GM18858 (cell line): ENCODE results near the gene PIN1.
"Not testable (repeated sequence)": the region's sequence is repeated elsewhere in the genome, so short reads cannot be mapped to it uniquely, and the experiment has no call there.

Source experiments
- ATAC-seq: cut with Tn5 transposase; IDR thresholded peaks from one replicate; pipeline ENCODE4 v1.9.1; 2021; ENCODE audit not compliant: unreplicated experiment

PIN1 gene

GRCh38 chr19:9818734-9819595 is 16.2 kb upstream of the PIN1 start, which contains the start of gene FBXL12:
Gene FBXL12 (minus strand): TSS chr19:9819079. CDS start chr19:9818813, 266 bp downstream.
- peak; percentile 61 for ATAC-seq

DNA sequence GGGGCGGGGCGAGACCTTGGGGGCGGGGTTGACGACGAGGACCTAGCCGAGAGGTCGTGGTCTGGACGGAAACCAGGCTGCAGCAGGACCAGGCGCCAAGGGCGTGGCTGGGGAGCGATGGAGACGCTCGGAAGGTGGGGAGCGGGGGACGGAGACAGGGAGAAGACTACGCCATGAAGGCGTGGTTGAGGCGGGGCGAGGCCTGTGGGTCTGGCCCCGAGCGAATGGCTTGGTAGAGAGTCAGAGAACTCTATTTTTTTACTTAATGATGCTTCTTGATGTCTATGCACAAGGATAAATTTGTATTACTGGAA is 15.6 kb upstream of the PIN1 start:
- ATAC-seq: no peak

DNA sequence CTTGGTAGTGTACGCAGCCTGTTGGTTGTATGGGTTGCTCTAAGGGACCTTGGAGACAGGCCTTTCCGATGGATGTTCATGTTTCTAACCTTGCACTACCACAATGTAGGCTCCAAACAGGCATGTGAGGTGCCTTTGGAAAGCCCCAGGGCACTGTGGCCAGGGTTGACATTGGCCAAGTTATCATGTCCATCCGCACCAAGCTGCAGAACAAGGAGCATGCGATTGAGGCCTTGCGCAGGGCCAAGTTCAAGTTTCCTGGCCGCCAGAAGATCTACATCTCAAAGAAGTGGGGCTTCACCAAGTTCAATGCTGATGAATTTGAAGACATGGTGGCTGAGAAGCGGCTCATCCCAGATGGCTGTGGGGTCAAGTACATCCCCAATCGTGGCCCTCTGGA is 15.1 kb upstream of the PIN1 start:
- not testable (repeated sequence) for ATAC-seq

GRCh38 chr19:9823816-9824215 is 11.3 kb upstream of the PIN1 start:
- ATAC-seq: no peak

- ATAC-seq: peak; percentile 80
Observed at GRCh38 chr19:9827289-9828238, 7.6 kb upstream of the PIN1 start, which contains the start of gene UBL5. Gene UBL5 (plus strand): TSS chr19:9827918. CDS start chr19:9828338, 420 bp downstream.

DNA sequence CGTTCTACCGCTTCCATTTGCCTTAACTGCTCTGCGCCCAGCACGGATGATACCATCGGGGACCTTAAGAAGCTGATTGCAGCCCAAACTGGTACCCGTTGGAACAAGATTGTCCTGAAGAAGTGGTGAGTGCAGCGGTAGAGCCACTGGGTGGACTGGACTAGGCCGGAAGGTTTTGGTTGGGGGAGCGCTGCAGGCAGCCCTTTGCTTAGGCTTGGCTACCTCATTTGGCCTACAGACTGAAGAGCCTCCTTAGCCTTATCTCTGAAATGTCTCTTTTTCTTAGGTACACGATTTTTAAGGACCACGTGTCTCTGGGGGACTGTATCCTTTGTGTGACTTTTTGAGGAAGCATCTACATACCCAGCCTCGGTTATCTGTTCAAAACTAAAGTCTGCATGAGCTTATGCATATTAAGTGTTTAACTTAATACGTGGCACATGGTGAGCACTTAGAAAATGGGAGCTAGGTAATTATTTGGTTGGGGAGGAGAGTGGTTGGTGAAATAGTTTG is 6.5 kb upstream of the PIN1 start:
- ATAC-seq: no peak

DNA sequence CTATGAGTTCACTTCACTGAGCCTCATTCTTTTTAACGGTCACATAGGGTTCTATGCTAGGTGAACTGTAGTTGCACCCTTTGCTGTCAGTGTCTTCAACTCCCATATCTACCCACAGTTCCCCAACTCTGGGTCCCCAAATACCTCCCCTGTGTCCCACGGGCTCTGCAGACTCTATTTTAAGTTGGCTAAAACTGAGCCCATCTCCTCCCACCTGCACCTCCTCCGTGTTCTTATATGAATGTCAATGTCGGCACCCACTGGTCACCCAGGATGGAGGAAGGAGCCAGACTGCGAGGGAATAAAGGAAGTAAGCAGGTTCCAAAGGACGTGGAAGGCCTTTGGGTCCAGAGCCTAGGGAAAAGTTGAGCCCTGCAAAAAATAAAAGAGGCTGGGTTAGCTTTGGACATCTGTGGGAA is 802 bp upstream of the PIN1 start:
- no peak for ATAC-seq

DNA sequence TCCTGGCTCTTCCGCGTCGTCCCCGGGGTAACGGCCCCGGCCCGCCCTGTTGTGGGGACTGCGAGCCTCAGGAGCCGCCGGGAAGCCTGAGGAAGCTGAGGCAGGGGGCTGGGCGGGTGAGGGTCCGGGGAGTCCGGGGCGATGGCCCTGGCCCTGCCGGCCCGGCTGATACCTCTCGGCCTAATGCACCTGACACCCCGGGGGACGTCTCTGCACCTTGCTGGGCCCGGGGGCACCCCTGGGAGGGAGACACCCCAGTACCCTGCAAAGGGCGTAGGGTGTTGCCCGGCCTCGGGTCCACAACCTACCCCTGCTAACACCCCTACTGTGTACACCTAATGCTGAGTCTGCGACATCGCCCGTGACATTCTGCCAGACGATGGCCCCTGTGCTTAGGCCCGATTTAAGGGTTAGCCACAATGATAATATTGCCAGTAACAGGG is 410 bp downstream of the PIN1 start:
- no peak for ATAC-seq

DNA sequence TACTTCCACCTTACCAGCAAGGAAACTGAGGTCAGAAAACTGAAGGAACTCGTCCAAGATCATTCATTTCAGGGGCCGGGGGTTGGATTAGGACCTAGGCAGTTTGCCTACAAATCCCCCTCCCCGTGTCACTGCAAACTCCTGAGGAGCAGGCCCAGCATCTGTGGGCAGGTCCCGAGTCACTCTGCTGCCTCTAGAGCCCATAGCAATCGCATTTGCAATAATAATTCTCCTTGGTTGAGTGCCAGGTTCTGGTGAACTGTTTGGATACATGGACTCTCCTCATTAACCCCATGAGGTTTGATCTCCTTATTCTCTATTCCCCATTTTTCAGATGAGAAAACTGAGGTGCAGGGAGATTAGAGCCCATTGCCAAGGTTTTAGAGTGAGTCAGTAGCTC is 903 bp downstream of the PIN1 start:
- no peak for ATAC-seq

DNA sequence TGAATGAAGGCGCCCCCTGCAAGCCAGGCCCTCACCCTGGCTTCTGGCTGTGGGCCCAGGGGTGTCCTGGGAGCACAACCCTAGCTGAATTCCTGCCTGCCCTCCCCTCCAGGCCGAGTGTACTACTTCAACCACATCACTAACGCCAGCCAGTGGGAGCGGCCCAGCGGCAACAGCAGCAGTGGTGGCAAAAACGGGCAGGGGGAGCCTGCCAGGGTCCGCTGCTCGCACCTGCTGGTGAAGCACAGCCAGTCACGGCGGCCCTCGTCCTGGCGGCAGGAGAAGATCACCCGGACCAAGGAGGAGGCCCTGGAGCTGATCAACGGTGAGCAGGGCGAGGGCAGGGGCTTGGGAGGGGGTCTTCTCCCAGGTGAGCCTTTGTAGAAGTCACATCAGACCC is 3.2 kb downstream of the PIN1 start:
- no peak for ATAC-seq

DNA sequence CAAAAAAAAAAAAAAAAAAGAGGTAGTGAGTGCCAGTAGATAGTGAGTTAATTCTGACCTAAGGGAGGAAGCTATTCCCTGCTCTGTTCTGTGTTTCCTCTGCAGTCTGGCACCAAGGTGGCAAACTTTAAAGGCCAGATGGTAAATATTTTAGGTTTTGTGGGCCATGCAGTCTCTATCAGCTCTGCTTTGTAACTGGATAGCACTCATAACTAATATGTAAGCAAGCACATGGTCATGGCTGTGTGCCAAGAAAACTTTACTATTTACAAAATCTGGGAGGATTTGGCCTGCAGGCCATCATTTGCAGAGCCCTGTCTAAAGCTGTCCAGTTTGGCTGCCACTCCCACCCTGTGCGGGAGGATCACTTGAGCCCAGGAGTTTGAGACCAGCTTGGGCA is 4.3 kb downstream of the PIN1 start:
- no peak for ATAC-seq

- no peak for ATAC-seq
Observed at GRCh38 chr19:9842834-9843625, 7.9 kb downstream of the PIN1 start.

DNA sequence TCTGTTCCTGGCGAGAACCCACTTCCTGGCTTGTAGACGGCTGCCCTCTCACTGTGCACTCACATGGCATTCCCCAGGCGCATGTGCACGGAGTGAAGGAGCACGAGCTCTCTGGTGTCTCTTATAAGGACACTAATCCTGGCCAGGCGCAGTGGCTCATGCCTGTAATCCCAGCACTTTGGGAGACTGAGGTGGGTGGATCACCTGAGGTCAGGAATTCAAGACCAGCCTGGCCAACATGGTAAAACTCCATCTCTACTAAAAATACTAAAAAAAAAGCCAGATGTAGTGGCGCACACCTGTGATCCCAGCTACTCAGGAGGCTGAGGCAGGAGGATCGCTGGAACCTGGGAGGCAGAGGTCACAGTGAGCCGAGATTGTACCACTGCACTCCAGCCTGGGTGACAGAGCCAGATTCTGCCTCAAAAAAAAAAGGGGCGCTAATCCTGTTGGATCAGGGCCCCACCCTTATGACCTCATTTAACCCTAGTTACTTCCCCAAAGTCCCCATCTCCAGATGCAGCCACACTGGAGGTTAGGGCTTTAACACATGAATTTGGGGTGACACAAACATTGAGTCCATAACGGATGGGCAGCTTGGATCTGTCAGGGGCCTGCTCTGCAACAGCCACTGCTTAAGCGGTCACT is 8.6 kb downstream of the PIN1 start:
- not testable (repeated sequence) for ATAC-seq

GRCh38 chr19:9847087-9847671 is 12.1 kb downstream of the PIN1 start:
- no peak for ATAC-seq

DNA sequence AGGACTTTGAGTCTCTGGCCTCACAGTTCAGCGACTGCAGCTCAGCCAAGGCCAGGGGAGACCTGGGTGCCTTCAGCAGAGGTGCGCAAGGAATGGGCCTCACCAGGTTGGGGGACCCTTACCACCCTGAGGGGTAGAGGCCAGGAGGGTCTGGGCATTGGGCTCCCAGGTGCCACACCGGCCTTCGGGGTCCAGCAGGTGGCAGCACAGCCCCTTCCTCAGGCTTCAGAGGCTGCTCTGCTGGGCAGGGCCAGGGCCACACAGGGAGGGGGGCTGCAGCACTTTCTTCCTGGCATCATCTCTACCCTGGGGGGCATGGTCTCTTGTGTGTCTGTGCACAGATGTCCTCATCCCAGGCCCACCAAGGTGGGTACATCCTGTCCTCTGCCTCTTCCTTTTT is 12.9 kb downstream of the PIN1 start:
- ATAC-seq: no peak

GRCh38 chr19:9848762-9849161 is 13.6 kb downstream of the PIN1 start:
- ATAC-seq: no peak

GRCh38 chr19:9849791-9850190 is 14.7 kb downstream of the PIN1 start:
- ATAC-seq: no peak

DNA sequence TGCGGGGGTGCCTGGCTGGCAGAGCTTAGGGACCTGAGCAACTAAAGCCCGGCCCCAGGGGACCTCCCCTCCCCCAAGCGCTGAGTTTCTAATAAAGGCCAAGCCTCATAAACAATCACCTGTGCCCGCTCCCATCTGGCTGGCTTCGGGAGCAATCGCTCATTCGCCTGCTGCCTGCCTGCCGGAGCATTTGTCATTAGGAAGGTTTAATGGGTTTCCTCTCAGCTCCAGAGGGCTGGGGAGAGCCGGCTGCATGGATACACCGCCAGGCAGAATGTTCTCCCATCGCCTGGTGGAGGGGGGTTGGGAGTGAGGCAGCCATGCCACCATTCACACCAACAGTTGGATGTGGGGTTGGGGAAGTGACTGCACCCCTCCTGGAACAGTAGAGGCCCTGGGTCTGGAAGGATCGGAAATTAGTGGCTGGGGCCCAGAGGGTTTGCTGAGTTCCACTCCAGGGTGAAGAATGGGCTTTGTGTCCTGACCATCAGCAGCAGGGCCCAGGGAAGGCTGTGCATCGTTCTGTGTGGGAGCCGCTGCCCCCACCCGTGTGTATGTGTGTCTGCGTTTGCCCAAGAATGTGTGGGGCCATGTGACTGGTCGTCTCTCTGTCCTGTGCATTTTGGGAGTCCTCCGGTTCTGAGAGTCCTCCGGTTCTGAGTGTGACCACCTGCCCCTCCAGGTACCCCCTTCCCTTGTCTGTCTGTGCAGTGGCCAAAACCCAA is 15.3 kb downstream of the PIN1 start:
- ATAC-seq: no peak

DNA sequence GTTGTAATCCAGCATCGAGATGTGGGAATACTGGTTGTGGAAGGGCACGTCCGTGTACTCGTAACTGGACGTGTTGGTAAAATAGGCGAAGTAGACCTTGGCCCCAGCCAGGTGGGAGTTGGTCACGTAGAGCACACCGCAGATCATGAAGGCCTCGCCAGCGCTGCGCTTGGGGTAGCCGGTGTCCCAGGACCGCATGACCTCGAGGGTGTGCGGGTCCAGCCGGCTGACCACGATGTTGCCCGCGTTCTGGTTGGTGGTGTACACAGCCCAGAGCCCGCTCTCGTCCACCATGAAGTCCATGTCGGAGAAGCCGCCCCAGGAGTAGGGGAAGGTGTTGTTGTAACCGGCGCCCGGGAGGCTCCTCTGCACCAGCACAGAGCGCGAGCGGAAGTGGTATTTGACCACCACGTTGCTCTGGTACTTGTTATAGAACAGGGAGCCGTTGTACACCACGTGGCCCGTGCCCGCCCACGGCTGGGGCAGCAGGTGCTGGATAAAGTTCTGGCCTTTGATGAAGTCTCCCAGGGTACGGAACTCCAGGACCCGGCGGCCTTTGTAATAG is 19.2 kb downstream of the PIN1 start:
- ATAC-seq: no peak
